Activated CD4-positive, CD25-positive, alpha-beta regulatory T cell (primary cell): ENCODE measurements around the gene PPP1R12C.

Source experiments
- DNase-seq, 4 experiments: peaks; one replicate each; lab custom pipeline; 2025; lab: John Stamatoyannopoulos, UW

The PPP1R12C gene

DNA sequence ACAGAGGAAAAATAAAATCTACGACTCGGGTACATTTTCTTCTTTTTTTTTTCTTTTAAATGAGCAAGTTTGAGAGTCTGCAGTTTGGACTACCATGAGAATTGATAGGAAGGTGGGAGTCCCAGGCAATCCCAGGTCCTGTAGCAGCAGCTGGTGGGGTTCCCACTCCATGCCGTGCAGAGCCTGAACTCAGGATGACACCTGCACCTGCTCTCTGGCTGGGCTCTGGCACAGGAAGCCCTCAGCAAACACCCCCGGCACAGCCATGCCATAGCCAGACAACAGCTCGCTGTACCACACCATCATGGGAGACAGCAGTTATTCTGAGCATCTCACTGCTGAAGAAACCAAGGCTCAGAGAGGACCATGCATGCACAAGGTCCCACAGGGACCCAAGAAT, 73.2 kb downstream of the PPP1R12C start:
- no peak for DNase-seq

DNA sequence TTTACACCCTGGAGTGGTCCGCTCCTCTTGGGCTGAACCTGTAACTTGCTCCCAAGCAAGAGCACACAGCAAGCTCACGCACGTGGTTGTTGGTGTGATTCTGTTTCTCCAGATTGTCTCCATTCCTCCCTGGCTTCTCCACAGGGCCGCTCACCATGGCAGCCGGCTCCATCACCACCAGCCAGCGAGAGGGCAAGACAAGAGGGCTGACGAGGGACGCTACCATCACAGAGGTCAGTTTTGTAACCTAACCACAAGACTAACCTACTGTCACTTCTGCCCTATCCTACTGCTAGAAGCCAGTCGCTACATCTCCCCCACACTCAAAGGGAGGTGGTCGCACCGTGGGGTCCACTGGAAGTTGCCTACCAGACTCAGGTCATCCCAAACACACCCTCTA, 74.7 kb downstream of the PPP1R12C start:
- no peak for DNase-seq

DNA sequence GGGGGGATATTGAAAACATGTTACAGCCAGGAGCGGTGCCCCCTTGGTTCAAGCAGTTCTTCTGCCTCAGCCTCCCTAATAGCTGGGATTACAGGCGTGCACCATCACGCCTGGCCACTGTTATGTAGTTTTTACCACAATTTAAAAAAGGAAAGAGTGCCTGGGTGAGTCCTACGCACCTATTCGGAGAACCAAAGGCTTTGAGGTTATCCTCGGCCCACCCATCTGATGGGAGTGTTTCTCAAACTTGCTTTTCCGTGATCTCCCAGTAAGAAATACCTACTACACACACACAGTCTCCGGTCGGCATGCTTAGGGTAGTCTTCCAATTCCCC, 75.1 kb downstream of the PPP1R12C start:
- no peak for DNase-seq

DNA sequence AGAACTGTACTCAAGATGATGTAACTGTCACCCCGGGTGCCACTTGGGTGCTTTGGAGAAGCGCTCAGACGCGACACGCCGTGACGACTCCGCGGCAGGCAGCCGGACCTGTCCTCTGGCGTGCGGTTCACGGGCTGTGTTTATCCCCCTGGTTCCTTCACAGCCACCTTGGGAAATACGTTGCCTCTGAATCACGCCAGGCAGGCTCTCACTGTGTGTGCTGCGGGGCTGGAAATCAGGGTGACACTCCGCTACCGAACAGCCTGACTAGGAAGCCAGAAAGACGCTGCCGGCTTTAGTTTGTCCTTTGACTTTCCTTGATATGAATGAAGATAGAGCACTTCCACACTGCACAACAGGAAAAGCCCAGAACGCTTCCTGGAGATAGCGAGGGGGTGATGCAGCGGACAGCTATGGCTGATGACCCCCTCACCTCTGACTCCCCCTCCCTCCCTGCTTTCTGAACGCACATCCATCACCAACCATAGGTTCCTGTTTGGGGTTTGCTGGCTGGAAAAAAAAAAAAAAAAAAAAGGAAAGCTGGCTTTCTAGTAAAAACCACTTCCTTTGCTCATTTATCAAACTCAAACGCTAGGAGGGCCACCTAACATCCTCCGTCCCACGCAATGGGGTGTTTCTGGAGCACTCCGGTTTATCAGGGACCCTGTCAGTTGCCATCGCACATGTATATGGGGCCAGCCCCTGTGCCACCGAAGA, 75.7 kb downstream of the PPP1R12C start:
- no peak for DNase-seq

DNA sequence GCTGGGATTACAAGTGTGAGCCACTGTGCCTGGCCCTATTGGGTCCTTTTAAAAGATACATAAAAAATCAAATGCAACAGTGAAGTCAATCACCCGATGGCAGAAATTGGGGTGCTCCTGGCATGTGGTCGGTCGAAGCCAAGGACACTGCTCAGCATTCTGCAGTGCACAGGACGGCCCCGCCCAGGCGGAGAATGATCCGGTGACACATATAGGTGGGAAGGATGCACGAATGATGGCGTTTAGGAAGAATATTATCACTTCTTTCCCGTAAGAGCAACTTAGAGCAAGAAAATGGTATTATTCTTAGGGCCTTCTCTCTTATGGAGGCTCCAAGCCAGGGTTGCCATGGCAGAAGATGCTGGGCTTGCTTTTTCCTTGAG, 76.2 kb downstream of the PPP1R12C start:
- DNase-seq, result no peak
